Bronchial smooth muscle cell (primary cell): ENCODE data around the gene TP53TG3C. TPM values are rescaled to one million over a fixed set of nuclear protein-coding genes. Genes with fewer than 3 reads are reported as not detected.

Experiments used
- total RNA-seq: library from RNA; depleted of rRNA; stranded (reverse); fragments of >200 nt; gene quantifications from 2 replicates; pipeline ENCODE4 v1.2.1, GENCODE V29; 2014

TP53TG3C gene, protein sequence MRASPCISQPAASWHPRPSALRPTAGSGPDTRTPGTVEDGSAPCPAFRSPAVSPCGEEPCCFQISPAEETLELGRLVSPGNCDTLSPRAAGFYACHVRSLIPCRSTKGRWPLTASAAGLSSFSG
- not detected in 2 replicates for total RNA-seq

DNA sequence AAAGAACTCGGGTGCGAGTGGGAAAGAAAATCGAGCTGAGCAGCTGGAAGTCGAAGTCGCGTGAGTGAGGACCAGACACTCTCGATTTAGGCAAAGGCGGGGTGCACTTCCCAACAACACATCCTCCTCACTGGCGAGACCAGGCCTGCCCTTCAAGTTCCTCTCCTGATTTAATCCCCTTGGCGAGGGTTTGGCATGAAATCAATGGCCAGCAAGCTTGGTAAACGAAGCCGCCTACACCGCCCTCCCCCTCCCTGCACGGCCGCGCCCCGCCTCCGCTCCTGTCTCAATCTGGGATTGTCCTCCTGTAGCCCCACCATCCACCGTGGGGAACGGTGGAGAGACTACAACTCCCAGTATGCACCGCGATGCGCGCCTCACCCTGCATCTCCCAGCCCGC lies at the start of gene TP53TG3C:
Gene TP53TG3C (plus strand): TSS at position 301 of the 400 bp plus-strand sequence. CDS start 68 bp downstream, at position 369.

Other genes with a start within 250 kb of the TP53TG3C start
- not detected in 2 replicates for gene TP53TG3E, start 110.1 kb downstream of the TP53TG3C start, total RNA-seq
- gene TP53TG3B, start 166.6 kb downstream of the TP53TG3C start, total RNA-seq = not detected in 2 replicates